Muscle of back (tissue), 11 donors: ENCODE measurements around the gene SSBP1. TPM values are rescaled to one million over a fixed set of nuclear protein-coding genes. Genes with fewer than 3 reads are reported as not detected.
"Not testable (repeated sequence)": the region's sequence is repeated elsewhere in the genome, so short reads cannot be mapped to it uniquely, and the experiment has no call there.

ENCODE experiments used
- DNase-seq, 3 donors: peaks; one replicate each; pipeline versions ENCODE4 v3.0.0 to v3.0.0-alpha.2; 2013
- polyA plus RNA-seq, 10 donors: library from polyadenylated mRNA; unstranded; fragments of 120-200 nt; gene quantifications; one replicate each; pipeline ENCODE4 v1.2.1, GENCODE V29; 2013; ENCODE audit not compliant: insufficient read length in 10 of 10

SSBP1 gene
- polyA plus RNA-seq, 10 donors = 83.8 to 114 (median 96.2) TPM

DNA sequence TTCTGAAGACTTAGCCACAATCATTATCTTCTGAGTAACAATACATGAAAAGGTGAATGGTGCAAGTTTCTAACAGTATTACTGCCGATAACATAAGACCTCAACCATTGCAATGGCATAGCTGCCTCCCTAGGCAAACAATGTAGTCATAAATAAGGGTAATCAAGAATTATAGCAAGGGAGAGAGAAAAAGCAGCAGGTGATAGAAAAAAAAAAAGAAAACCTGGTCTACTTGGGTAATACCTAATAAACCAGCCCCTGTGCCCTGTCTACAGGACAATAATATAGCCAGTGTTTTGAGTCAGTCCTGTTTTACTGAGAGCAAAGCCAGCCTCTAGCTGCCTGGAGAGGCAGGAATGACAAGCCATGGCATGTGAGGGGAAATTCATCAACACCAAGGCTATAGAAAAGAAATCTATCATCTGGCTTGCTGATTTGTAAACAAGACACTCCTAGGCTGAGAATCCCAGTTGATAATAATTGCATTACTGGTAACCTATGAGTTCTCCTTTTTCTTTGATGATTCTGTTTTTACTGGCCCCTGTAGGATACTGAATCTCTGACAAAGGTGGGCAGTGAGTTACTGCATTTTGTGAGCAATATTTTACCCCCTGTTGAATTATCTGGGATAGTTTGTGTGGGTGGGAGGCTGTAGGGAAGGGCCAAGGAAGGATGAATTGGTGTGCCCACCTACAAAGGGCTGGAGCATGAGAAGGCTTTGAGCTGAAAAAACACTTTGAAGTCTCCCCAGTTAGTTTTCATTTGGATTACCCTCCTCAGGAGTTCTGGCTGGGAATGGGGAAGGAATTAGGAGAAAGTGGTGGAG lies 31.7 kb upstream of the SSBP1 start:
- no peak for DNase-seq

DNA sequence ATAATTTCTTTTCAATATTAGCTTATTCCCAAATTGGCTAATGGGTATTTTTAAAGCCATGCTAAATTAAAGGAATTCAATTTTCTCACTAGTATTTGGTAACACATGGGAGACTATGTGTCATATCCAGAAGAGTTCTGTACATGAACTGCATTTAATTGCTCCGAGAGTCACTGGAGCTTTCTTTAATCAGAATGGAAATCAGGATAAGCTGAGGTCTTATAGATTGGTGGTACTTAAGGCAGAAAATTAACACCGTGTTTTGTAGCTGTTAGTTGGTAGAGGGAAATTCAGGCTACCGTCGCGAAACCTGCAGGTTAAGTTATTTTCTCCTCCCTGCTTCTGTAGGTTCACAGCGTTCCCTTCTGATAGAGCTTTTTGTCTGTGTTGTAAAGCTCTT lies 29.8 kb upstream of the SSBP1 start, which contains the start of gene WEE2:
Gene WEE2, plus strand, starts transcription at position 3 of the 400 bp plus-strand sequence. CDS start 406 bp downstream, outside the sequence.
- no peak for DNase-seq

DNA sequence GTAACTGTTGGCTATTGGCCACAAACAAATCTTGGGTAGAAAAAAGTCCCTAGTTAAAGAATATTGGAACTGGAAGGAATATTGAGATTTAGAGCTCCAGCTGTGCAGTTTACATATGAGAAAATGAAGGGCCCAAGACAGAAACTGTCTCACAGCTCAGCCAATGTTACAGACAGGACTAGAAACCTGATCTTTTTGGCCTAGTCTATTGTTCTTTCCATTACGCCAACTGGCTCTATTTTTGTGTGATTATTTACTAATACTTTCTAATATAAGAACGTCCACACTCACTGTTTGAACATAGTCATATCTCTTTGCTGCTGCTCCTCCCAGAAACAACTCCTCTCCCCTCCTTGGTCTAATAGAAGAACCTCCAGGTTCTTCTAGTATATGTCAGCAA lies 28.8 kb upstream of the SSBP1 start:
- DNase-seq = no peak

DNA sequence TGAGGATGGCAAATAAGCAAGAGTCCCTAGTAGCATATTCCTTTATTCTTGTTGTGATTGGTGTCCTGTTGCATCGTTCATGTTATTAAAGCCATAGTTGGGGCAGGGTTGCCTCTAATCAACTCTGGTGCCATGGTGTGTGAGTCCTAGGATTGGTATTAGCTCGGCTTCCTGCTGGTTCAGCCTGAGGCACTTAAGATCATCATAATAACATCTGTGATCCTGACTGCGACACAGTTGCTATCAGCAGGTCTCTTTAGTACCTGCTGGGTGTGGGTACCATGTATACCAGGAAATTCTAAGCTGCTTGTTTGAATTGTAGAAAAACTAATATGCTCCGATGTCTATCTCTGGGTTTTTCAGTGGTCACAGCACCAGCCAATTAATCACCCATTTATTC lies 28.4 kb upstream of the SSBP1 start:
- DNase-seq = no peak

DNA sequence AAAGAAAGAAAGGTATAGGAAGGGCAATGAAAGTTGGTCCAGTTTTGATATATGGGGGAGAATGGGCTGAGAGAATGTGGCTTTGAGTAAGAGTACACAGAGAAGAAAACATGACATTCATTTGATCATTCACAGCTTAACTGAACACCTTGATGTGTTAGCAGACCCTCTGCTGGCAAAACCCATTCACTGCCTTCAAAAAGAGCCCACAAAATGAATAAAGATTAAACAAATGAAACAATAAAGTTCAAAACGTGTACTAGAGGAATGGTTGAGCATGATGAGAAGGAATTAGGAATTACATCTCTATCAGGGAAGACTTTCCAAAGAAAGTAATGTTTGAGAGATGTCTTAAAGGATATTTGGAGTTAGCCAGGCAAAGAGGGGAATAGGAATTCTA lies 27.9 kb upstream of the SSBP1 start:
- DNase-seq = no peak

DNA sequence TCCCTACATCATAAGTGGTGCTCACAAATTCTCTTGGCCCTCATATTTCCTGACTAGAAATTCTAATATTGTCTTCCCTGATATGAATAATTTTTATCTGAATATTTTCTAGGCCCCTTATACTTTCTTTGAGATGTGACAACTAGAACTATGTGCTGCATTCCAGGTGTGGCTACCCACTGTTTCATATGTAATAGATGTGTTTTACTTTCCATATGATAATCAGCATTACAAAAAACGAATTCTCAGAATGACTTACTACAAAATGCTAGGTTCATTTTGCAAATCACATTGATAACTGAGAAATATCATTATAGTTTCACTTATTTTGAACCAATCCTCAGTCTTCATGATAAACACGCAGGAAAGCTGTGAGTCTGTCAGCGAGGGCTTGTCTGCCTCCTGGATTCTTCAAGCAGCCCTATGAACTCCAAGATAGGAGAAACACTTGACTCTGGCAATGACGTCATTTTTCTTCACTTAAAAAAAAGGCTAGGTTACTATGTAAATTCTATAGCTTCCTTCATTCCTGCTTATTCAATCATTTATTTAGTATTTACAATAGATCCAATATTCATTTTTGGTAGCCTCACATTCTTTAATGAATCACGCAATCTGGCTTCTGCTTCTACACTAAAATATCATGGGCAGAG lies 25.4 kb upstream of the SSBP1 start:
- no peak for DNase-seq

DNA sequence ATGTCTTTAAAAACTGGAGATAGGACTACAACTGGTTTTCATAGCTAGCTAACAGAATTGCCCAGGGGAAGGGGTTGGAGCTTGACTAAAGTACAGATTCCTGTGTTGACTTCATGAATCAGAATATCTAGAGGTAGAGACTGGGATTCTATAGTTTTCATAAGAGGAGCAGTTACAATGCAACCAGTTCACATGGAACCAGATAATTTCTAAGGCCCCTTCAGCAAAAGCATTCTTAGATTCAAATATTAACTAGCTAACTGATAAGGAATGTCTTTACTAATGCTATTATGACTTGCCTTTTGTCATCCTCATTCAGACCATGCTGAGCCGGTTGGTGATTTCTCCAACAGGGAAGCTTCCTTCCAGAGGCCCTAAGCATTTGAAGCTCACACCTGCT lies 24.3 kb upstream of the SSBP1 start:
- DNase-seq = no peak

DNA sequence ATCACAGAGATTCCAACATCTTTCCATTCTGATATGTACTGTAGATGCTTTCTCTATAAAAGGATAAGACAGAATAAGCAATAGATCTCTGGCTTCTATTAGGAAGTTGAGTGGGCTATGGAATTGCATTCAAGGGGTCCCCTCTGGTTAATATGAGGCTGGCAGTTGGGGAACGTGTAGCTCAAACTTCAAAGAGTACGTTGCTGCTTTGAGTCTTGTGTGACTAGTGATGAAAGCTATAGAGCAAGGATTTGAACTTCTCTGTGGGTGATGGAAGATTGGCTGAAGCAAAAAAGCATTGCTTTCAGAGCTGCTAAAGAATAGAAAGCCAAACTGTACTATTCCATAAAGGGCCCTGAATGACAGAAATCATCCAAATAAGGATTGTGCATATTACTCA lies 23.6 kb upstream of the SSBP1 start:
- no peak for DNase-seq

DNA sequence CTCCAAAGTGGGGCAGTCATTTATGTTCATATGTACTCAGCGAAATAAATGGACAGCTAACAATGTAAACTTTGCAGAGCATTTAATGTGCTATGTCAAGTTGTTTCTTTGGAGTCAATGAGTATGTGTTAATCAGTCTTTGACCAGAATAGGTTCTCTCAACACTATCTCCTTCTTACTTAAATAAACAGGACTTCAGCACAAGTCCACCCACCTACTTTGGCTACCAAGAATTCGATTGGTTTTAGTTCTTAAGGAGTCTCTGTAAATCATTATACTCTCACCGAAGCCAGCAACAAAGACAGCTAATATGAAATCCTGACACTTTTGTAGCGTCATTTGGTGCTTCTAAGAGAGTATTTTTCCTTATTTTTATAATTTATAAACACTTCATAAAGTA lies 23.1 kb upstream of the SSBP1 start:
- DNase-seq = no peak

DNA sequence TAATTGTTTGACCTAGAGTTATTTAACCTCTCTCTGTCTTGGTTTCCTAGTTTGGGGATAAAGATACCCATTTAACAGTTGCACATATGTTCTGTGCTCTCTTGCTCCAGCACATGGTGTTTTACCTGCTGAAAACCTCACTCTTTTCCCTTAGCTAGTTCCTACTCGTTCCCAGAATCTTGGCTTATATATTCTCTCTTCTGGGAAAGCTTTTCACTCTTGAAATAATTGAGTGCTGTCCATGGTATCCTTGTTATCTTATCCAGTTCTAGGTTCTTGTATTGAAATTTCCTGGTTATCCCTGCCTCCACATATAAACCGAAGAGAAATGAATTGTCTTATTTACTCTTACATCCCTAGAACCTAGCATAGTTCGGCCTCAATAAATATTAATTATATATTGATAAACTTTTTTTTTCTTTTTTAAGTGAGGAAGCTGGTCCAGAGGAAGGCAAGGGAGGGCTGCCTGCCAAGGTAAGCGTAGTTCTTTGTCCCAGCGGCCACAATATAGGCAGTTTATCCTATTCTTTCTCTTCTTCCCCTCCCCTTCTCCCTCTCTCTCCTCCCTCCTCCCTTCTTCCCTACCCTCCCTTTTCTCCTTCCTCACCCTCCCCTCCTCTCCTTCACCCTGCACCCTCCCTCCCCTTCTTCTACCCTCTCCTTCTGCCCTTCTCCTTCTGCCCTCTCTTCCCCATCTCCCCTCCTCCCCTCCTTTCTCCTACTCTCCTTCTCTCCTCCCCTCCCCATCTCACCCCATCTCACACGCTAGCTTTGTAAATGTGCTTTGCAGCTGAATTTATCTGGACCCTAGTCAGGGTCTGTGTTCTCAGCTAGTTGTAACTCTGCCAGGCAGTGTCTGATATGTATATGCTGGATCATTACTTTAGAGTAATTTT lies 22.1 kb upstream of the SSBP1 start:
- no peak for DNase-seq

DNA sequence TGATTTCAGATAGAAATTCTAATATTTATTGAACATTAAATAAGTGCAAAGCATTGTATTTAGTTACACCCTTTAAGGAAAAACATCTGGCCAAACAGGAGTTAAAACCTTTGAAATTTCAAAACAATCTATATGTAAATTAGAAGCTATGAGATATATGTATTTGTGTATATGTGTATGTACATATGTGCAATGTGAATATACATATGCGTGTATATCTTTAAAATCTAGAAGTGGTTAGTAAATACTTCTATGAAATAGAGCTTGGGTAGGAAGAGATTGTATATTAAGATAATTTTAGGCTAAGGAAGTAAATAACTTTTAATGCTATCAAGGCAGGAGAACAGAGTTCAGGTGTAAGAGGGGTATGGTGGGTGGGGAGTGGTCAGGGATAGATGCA lies 20.7 kb upstream of the SSBP1 start:
- DNase-seq = no peak

DNA sequence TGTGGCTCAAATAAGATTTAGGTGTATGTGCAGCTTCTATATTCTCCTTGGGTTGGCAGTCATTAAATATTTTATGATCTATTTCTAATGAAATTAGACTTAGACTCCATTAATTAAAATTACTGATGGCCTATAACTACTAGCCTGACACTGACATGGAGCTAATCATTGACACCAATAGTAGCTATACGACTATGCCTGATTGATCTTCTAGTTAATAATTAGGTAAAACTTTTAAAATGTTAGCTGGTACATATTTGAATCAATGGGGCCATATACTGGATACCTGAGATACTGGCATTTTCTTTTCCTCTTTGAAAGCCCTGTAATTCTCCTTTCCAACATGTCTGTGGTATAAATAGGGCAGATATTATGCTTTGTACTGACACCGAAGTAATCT lies 15.6 kb upstream of the SSBP1 start:
- DNase-seq = no peak

DNA sequence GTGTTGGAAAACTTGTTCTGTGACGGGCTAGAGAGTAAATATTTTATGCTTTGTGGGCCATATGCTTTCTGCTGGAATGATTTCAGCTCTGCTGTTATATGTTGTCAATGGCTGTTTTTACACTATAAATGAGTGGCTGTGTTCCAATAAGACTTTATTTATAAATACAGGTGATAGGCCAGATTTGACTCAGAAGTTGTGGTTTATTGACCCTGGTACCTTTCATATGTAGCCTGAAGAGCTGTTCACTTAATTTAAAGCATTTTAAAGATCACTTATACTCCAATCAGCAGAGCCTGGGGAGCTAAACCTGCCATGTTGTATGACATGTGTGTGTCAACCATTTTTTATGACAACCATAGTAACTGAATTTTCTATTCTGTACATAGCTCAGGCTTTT lies 9.1 kb upstream of the SSBP1 start:
- DNase-seq = no peak

DNA sequence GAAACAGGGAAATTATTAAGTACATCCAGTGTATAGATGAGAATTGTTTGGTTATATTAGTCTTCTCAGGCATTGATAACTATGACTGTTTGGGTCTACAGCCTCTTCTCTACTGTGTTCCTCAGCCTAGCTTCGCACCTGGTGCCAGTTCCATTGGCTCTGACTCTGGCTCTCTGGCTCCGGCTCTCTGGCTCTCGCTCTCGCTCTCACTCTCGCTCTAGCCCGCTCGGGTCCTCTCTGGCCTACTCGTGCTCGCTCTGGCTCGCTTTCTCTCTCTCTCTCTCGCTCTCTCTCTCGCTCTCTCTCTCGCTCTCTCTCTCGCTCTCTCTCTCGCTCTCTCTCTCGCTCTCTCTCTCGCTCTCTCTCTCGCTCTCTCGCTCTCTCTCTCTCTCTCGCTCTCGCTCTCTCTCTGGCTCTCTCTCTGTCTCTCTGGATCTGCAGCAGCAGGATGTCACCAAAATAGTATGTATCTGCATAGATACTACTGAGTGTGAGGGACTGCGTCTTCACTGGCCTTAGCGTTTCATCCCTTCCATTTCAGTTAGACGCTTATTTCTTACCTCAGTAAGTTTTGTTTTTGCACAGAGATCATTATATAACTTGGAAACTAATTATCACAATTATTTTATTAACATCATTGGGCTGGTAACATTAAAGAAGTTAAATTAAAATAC lies 6.5 kb upstream of the SSBP1 start:
- no peak for DNase-seq

DNA sequence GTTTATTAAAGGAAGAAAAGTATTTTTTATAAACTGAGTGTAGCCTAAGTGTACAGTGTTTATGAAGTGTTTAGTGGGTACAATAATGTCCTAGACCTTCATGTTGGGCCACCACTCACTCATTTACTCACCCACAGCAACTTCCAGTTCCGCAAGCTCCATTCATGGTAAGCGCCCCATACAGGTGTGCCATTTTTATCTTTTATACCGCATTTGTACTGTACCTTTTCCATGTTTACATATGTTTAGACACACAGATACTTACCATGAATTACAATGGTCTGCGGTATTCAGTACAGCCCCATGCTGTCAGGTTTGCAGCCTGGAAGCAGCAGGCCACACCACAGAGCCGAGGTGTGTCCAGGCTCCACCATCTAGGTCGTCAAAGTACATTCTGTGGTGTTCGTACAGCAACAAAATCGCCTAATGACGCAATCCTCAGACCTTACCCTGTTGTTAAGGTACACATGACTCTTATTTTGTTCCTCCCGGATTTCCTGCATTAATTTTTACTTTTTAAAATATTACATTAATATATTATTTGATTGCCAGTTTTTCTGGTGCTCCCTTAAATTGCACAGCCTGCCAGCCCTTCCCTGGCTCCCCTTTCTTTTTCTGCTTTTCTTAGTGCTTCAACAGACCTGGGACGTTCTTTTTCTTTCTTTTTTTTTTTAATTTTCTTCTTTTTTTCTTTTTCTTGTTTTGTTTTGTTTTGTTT lies 881 bp upstream of the SSBP1 start:
- DNase-seq = peak in 1 of 3 donors; percentile 8

DNA sequence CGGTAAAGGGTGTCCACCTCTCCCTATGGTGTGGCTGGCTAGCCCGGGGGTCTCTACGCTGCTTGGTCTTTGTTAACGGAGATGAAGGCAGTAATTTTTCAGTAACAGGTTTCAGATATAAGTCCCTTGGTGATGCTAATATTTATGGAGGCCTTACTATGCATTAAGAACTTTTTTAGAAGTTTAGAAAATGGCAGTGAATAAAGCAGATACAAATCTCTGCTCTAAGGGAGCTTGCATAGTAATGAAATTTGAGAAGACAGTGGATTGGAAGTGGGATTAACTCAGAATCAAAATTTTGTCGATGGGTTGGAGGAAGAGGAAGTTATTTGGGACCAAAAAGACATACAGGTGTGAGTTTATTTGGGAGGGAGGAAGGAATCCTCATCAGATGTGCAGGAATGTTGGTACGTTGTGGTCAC lies 445 bp downstream of the SSBP1 start:
- no peak for DNase-seq

DNA sequence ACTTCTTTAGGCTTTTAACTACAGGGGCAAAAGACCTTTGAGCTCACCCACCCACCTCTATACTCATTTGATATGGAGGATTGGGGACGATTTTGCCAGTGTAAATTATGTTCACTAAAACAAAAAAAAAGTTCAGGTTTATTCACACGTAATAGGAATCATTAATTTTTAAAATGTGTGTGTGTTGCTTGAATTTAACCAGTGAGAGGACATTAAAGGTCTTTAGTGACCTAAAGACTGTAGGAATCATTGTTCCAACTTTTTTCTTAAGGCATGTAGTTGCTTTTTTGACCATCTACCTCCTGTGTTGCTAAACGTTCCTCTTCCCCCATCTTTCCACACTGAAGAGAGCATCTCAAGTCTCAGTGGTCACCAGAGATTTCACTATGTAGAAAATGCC lies 1.1 kb downstream of the SSBP1 start:
- DNase-seq = no peak

DNA sequence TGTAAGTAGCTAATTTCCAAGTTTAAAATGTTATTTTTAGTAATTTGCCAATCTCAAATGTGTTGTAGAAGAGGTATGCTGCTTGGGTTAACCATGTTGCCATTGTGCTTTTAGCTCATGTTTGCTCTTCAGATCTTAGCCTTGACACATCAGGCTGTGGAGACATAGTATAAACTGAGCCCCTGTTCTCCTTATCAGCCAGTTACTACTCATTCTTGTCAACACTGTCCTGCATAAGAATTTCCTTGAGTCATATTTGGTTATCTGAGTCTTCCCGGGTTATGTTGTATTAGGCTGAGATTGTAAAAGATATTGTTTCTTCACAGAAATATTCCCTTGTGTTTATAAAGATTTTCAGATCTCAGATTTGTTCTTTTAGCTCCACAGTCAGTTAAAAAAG lies 4.1 kb downstream of the SSBP1 start:
- DNase-seq = no peak

DNA sequence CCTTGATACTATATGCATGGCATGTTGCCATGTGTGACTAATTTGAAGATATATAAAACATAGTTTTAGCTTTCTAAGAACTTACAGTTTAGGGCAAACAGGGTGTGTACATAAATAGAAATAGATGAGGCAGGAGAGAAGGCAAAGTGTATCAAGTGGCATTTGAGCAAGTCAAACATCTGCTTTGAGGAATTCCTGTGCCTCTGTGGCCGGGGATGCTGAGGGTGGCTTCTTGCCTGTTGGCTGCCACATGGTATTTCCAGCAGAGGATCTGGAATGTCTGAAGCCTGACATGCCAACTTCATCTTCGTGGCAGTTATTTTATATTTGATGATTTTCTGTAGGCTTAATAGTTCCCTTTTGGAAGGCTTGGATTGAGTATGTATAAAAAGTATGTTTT lies 6.0 kb downstream of the SSBP1 start:
- no peak for DNase-seq

DNA sequence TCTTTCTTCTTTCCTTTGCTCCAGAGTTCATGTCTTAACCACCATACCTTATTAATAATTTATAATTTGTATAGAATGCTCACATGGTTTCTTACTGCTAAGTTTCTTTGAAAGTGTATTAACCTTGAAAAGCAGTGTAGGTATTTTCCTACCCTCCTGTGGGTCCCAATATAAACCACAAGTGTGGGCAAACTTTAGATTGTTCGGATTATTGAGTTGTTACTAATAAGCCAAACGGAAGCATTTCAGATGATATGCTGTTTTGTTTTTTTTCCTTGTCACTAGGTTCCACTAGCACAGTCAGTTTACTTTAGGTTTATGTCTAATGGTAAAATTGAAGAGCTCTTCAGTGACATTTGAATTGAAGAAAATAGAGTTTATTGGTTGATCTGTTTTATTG lies 10.2 kb downstream of the SSBP1 start:
- no peak for DNase-seq

DNA sequence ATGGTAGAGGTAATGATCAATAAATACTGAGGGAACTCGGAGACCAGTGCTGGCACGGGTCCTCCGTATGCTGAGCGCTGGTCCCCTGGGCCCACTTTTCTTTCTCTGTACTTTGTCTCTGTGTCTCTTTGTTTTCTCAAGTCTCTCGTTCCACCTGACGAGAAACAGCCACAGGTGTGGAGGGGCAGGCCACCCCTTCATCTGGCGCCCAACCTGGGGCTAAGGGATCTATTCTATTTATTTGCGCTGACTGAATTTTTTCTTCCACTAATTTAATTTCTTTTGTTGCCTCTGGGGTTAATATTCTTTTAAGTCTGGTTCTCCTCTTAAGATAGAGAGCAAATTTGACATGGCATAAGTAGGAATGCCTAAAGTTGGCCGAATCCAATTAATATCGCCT lies 13.7 kb downstream of the SSBP1 start:
- DNase-seq = not testable (repeated sequence)
